ENCODE measurements around the gene MYL4.
"Not testable (repeated sequence)": the region's sequence is repeated elsewhere in the genome, so short reads cannot be mapped to it uniquely, and the experiment has no call there.

The MYL4 gene

DNA sequence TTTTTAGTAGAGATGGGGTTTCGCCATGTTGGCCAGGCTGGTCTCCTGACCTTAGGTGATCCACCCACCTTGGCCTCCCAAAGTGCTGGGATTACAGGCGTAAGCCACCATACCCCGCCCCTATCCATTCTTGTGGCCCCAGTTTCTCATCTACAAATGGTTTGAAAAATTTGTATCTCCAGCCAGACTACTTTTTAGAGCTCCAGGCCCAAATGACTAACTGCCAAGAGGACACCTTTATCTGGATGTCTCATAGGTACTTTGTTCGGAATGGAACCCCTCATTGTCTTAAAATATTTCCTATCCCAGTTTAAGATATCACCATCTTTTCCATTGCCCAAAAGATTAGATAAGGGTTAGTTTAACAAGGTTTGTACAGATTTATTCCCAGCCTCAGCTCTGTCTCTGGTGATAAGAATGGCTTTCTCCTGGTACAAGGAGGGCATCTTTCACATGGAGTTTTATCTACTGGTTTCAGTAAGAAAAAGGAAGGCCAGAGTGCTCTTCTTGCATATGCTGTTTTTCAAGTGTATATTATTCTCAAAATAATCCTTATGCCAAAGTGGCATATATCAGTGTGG is 15.1 kb upstream of the MYL4 start:
- DNase-seq: no peak

DNA sequence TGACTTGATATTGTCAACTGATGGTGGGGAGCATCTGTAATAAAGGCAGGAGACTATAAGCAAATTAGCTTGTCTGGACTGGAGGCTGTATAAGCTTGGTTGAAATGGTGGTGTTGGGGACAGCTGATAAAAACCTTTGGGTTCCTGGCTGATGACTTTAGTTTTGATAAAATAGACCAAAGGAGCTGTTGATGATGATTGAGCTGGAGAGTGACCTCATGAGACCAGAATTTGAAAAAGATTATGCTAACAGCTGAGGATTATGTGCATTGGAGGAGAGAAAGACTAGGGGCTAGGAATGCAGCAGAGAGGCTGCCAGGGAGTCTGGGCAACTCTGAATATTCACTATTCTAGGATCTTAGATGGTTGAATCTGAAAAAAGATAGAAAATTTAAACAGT is 11.3 kb upstream of the MYL4 start:
- no peak for DNase-seq

DNA sequence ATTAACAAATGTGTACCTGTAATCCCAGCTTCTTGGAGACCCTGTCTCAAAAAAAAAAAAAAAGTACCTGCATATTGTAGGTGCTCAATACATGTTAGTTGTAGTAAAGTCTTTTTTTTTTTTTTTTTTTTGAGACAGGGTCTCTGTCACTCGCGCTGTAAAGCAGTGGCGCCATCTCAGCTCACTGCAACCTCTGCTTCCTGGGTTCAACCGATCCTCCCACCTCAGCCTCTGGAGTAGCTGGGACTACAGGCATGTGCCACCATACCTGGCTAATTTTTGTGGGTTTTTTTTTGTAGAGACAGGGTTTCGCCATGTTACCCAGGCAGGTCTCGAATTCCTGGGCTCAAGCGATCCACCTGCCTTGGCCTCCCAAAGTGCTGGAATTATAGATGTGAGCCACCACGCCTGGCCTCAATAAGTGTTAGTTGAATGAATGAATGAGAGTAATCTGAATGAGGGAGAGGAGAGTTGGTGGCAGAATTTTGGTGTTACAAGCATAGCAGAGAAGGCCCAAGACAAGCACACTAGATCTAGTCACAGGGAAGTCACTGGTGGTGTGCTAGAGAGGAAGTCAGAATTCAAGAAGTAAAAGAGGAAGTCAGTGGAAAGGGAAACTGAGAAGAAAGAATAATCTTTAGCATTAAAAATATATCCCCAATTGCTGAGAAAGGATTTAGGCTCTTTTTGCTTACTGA is 9.4 kb upstream of the MYL4 start:
- DNase-seq: no peak

- no peak for DNase-seq
These were observed 8.9 kb upstream of the MYL4 start for GRCh38 chr17:47200325-47200664.

DNA sequence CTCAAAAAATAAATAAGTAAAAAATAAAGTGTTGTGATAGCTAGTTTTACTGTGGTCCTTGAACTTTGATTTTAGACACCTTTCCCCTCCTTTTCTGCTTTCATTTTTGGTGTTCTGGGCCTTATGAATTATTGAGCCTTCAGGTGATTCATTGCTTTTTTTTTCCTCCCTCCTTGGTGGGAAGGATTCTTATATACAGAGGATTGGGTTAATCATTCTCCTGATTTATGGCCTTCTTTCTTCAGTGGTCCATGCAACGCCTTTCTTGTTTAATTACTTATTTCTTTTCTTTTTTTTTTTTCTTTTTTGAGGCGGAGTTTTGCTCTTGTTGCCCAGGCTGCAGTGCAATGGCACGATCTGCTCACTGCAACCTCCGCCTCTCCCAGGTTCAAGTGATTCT is 8.0 kb upstream of the MYL4 start:
- DNase-seq: no peak

- no peak for DNase-seq
These were observed 5.0 kb upstream of the MYL4 start for GRCh38 chr17:47203984-47204721.

- no peak for DNase-seq
These were observed 4.3 kb upstream of the MYL4 start for GRCh38 chr17:47204722-47205418.

DNA sequence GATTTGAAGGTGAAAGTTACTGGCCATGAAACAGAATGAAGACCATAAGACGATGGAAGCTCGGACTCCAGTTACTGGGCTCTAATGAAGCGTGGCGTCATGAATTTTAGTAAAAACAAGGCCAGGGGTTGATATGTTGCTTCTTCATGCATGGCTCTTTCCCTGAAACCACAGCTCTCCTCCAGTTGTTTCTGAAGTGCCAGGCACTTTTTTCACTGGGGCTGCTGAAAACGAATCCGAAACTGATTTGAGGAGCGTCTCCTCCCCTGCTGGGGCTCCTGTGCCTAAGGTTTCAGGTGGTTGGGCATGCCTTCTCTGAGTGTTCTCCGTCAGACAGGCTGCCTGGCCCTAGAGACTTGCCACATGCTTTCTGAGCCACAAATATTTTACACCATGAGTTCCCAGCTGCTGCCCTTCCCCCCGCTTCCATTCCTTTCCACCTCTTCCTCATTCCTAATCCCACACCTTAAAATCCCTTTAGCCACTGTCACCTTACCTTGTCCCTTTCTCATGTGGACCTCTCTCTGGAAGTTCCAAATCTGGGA is 3.7 kb upstream of the MYL4 start:
- DNase-seq: peak; percentile 32

DNA sequence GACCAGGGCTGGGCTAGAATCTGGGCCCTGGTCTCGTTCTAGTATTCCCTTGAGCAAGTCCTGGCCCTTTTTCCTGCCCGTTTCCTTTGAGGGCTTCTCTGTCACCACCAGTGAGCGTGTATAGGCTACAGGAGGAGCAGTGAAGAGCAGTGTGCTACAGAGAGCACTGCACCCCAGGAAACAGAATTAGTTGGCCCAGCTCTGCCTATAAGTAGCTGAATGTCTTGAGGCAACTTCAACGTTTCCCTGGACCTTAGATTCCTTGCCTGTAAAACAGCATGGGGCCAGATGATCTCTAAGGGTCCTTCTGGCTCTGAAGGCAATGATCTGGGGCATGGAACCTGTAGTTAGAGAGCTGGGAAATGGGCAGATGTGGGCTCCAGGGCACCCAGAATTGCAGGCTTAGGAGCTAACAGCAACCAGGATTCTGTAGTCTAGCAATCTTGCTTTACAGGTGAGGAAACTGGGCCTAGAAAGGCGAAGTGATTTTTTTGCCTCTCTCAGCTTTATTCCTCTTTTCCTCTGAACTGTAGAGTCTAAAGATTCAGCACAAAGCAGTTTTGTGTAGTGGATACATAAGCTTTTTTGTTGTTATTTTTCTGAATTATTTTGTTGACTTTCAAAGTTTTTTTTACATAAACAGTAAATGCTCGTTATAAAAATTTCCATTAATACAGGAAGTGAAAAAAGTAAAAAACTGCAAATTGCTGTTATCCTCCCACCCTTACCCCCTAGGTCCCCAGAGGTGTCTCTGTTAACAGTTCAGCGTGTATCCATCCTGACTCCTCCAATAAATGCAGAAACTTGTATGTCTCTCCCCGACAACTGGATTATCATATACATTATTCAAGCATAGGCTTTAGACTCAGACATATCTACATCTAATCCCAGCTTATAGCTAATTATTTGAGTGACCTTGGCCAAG is 1.7 kb upstream of the MYL4 start:
- DNase-seq: no peak

DNA sequence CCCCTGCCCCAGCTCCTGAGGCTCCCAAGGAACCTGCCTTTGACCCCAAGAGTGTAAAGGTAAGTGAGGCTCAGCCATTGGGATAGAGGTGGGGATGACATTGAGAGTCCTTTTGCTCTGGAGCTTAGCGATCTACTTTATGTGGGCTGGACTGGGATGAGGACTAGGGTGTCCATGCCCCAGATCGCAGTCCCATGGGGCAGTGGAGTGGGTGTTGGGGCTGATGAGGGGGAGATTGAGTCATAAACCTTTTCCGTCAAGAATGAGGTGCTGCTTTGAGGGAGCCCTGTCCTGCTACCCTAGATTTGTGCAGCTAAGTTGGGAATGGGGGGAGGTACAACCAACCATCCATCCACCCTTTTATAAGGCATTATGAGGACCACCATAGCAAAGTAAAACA is 351 bp downstream of the MYL4 start:
- no peak for DNase-seq

DNA sequence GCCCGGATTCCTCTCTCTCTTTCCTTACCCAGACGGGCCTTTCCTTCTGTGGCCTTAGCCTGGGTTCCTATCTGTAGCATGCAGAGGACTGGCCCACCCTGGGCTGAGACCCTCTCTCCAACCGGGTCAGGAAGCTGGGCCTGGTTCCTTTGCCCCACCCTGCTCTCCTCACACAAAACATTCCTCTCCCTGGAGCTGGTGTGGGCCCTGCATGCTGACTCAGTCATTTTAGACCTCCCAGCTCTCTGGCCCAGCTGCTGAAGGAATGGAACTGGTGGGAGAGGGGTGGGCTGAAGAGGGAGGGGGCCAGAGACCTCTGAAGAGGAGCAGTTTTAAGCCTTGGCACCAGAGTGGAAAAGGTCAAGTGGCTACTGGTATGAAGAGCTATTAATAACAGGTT is 957 bp downstream of the MYL4 start:
- no peak for DNase-seq

DNA sequence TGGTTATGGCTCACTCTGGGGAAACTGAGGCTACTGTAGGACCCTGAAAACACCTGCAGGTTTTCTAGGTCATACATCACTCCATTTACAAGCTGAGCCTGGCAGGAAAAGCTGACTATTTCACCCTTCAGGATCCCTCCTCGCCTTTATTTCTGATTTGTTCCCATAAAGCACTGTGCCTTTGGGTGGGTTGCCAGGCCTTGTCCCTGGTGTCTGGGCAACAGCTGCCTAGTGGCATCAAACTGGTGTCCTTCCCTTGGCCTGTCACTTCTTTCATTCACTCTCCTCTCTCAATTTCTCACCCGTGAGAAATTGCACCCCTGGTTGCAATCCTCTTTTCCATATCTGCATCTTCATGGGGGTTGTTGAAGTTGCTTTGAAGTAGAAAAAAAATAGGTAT is 1.6 kb downstream of the MYL4 start:
- no peak for DNase-seq

DNA sequence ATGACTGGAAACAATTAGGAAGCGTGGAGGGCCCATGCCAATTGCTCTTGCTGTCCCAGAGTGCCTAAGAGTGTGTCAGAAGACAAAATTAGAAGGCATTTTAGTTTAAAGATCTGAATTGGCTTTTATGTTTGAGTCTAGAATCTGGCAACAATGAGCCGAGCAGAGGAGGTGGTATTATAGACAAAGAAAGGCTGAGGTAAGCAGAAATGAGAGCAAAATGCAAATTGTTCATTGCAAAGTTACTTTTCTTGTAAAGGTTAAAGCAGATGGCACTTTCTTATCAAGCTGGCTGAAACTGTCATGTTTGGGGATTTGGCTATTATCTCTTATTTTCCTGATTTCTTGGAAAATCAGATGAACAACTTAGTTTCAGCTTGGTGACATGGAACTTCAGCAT is 3.3 kb downstream of the MYL4 start:
- no peak for DNase-seq

DNA sequence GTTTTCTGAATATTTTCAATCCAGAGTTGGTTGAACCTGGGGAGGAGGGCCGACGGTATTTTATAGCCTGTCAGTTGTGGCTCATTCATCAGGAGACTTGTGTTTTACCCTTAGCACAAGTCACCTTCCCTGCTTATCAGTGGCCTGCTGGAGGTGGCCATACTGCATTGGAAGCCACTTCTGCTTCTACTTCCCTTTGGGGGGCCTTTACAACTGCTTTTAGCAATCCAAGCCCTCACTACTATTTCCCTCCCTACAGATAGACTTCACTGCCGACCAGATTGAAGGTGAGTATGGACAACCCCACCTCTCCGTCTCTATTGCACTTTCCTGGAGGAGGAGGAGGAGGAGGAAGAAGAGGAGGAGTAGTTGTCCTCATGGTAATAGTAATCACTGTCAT is 4.4 kb downstream of the MYL4 start:
- no peak for DNase-seq

GRCh38 chr17:47214931-47215330 is 5.8 kb downstream of the MYL4 start:
- DNase-seq: no peak

- not testable (repeated sequence) for DNase-seq
These were observed 7.7 kb downstream of the MYL4 start for GRCh38 chr17:47216821-47217220.

DNA sequence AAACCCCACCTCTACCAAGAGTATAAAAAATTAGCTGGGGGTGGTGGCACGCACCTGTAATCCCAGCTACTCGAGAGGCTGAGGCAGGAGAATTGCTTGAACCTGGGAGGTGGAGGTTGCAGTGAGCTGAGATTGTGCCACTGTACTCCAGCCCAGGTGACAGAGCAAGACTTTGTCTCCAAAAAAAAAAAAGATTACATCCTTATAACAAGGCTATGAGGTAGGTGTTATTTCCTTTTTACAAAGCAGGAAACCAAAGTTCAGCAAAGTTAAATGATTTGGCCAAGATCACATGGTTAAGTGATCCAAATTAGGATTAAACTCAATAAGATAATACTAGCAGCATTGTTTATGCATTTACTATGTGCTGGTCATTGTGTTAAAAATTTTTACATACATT is 8.1 kb downstream of the MYL4 start:
- DNase-seq: not testable (repeated sequence)

- DNase-seq: no peak
These were observed 9.8 kb downstream of the MYL4 start for GRCh38 chr17:47218896-47219430.

DNA sequence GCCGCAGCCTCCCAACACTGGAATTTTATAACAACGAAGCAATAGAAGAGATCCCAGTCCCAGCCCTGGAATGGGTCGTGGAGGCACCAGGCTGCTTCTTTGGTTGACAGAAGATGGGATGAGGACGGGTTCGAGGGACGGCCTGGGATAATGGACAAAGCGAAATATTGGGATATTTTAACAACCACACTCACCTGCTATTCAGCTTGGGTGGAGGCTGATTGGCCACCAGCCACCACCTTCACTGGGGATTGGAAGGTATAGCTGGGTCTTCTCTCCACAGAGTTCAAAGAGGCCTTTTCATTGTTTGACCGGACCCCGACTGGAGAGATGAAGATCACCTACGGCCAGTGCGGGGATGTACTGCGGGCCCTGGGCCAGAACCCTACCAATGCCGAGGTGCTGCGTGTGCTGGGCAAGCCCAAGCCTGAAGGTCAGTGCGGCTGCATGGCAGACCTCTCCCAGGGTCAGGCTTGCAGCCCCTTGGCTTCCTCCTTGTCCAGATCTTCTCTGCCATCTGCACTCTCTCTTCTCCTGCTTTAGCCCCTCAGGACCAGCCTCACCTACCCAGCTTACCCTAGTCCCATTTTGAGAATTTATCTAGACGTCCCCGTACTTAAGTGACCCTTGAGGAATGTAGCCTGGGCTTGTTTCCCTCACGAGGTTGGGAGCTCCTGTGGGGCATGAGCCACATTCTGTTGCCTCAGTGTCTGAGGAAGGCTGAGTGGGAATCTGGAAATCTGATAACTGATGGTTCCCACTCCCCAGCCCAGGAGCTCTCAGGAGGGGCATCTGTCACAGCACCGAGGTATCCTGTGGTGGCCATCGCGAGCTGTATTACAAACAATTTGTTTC is 10.7 kb downstream of the MYL4 start:
- DNase-seq: no peak

GRCh38 chr17:47220531-47220999 is 11.4 kb downstream of the MYL4 start:
- no peak for DNase-seq

- no peak for DNase-seq
These were observed 12.0 kb downstream of the MYL4 start for GRCh38 chr17:47221154-47221553.
